ENCODE results near the gene MANBA. TPM values are rescaled to one million over a fixed set of nuclear protein-coding genes. Genes with fewer than 3 reads are reported as not detected.
A peak's percentile ranks its signal among the peaks of the same experiment; 100 is the strongest.
"Not testable (repeated sequence)": the region's sequence is repeated elsewhere in the genome, so short reads cannot be mapped to it uniquely, and the experiment has no call there.

MANBA gene
- total RNA-seq, 4 donors from 2014 or later: 11.9 to 20.8 (median 14.3) TPM

DNA sequence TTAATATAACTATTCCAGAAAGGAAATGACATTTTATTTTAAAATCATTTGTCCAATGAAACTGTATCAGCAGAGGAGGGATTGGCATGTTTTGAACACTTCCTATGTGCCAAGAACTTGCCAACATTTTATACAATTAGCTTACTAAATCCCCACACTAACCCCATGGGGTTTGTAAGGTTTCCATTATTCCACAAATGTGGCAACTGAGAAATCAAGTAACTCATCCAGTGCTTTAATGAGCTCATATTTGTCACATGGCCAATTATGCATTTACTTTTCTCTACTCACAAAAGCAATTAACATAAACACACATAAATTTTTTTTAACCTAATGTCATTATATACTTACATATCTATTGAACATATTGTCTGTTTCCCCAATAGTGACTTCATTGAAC, 37.3 kb downstream of the MANBA start:
- intact Hi-C loops (cut with DNase I; ENCODE audit: low total_unique reads): no loop called here
- H3K4me3 ChIP-seq (ENCODE audit: low read depth, poor library complexity, severe bottlenecking): no peak overlapping the region
- DNase-seq (ENCODE audit: low spot score in 2 of 2): no peak
- TF ChIP-seq, protein P1, sequence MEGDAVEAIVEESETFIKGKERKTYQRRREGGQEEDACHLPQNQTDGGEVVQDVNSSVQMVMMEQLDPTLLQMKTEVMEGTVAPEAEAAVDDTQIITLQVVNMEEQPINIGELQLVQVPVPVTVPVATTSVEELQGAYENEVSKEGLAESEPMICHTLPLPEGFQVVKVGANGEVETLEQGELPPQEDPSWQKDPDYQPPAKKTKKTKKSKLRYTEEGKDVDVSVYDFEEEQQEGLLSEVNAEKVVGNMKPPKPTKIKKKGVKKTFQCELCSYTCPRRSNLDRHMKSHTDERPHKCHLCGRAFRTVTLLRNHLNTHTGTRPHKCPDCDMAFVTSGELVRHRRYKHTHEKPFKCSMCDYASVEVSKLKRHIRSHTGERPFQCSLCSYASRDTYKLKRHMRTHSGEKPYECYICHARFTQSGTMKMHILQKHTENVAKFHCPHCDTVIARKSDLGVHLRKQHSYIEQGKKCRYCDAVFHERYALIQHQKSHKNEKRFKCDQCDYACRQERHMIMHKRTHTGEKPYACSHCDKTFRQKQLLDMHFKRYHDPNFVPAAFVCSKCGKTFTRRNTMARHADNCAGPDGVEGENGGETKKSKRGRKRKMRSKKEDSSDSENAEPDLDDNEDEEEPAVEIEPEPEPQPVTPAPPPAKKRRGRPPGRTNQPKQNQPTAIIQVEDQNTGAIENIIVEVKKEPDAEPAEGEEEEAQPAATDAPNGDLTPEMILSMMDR (IDR thresholded peaks at IDR 0.05): no peak
- TF ChIP-seq POLR2A (IDR thresholded peaks at IDR 0.05): no peak

DNA sequence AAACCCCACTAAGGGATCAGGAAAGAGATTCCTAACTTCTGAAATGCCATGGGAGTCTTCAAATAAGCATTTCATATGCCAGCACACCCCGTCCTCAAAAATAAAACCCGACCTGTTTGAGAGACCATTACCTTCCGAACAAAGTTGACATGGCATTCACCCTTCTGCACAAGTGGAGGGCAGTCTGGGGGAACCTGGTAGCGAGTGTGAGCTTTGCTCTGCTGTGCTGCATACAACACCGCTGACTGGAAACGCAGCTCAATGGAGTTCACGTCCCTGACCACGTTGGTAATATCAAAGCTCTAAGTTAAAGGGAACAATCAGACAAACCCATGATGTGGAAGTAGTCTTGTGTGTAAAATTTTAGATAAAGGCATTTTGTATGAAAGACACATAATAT, 38.0 kb downstream of the MANBA start:
- no peak for DNase-seq (ENCODE audit: low spot score in 2 of 2)

GRCh38 chr4:102718833-102719575, 41.8 kb downstream of the MANBA start:
- H3K4me3 ChIP-seq (ENCODE audit: low read depth, poor library complexity, severe bottlenecking); intact Hi-C loops (cut with DNase I; ENCODE audit: low total_unique reads); DNase-seq (ENCODE audit: low spot score in 2 of 2): not testable (repeated sequence)
- WGBS, 2 donors: 85 to 91% methylated on average over 9 of the region's 9 CpGs

More for the DNA sequence above, 38.0 kb downstream of the MANBA start:
- intact Hi-C loops (cut with DNase I; ENCODE audit: low total_unique reads): no loop called here
- 94% methylated on average over 8 of the region's 8 CpGs for WGBS, 2 donors
- TF ChIP-seq POLR2A (IDR thresholded peaks at IDR 0.05): no peak
- TF ChIP-seq, protein P1 (IDR thresholded peaks at IDR 0.05): no peak
- H3K4me3 ChIP-seq (ENCODE audit: low read depth, poor library complexity, severe bottlenecking): no peak overlapping the region

DNA sequence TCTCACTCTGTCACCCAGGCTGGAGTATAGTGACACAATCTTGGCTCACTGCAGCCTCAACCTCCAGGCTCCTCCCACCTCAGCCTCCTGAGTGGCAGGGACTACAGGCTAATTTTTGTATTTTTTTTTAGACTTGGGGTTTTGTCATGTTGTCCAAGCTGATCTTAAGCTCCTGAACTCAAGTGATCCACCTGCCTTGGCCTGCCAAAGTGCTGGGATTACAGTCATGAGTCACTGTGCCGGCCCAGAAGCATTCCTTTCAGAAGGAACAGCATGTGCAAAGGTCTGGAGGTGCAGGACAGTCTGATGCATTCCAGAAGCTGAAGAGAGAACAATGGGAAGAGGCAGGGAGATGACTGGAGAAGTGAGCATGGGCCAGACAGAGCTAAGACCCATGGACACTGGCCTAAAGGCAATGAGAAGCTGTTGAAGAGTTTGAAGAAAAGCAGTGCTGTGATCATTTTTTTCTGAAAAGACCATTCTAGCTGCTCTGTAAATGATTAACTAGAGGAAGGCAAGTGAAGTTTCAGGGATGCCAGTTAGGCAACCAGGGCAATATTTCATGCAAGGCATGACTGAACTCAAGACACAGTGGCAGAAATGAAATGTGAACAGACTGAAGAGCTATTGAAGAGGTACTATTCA, 43.2 kb downstream of the MANBA start:
- 79 to 100% methylated on average over 1 of the region's 1 CpG for WGBS, 2 donors
- TF ChIP-seq POLR2A (IDR thresholded peaks at IDR 0.05): no peak
- TF ChIP-seq, protein P1 (IDR thresholded peaks at IDR 0.05): peak in 1 of 3 donors; percentile 17
- no peak overlapping the region for H3K4me3 ChIP-seq (ENCODE audit: low read depth, poor library complexity, severe bottlenecking)
- no peak for DNase-seq (ENCODE audit: low spot score in 2 of 2)
- intact Hi-C loops (cut with DNase I; ENCODE audit: low total_unique reads): no loop called here

GRCh38 chr4:102715057-102715456, 45.7 kb downstream of the MANBA start:
- TF ChIP-seq POLR2A (IDR thresholded peaks at IDR 0.05): no peak
- TF ChIP-seq, protein P1 (IDR thresholded peaks at IDR 0.05): no peak
- DNase-seq (ENCODE audit: low spot score in 2 of 2): no peak
- intact Hi-C loops (cut with DNase I; ENCODE audit: low total_unique reads): no loop called here
- no peak overlapping the region for H3K4me3 ChIP-seq (ENCODE audit: low read depth, poor library complexity, severe bottlenecking)
- 76 to 92% methylated on average over 1 of the region's 1 CpG for WGBS, 2 donors

DNA sequence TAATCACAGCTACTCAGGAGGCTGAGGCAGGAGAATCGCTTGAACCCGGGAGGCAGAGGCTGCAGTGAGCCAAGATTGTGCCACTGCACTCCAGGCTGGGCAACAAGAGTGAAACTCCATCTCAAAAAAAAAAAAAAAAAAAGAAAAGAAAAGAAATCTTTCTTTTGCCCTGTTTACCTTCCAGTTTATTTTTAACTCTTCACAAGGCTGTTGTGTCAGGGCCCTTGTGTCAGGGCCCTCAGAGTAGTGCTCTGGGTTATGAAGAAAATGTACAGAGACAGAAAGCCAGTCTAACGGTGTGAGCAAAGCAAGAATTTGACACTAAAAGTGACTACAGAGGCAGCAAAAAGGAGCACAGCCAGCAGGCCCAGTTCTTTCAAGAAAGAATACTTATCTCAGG, 47.0 kb downstream of the MANBA start:
- 92 to 100% methylated on average over 3 of the region's 3 CpGs for WGBS, 2 donors
- DNase-seq (ENCODE audit: low spot score in 2 of 2); intact Hi-C loops (cut with DNase I; ENCODE audit: low total_unique reads); H3K4me3 ChIP-seq (ENCODE audit: low read depth, poor library complexity, severe bottlenecking): not testable (repeated sequence)
